Measurements from ENCODE around the gene MANF. TPM values are rescaled to one million over a fixed set of nuclear protein-coding genes. Genes with fewer than 3 reads are reported as not detected.

The MANF gene
- total and polyA plus RNA-seq, 2 of the 13 experiments (the other 11 are each of a cell fraction or from before 2014, with no cell fraction given) = 55.4 to 269 TPM

- TF ChIP-seq TRIM22 (IDR thresholded peaks at IDR 0.05) (no peak), ZNF619 (CRISPR knock-in tag; IDR thresholded peaks at IDR 0.05) (no peak), ZNF446 (CRISPR knock-in tag; IDR thresholded peaks at IDR 0.05) (no peak), POLR2A (IDR thresholded peaks at IDR 0.05; ENCODE audit: insufficient read depth in 1 of 2, low read depth in 2 of 2, low read length in 2 of 2) (0 out of 4 replicates have a peak, but pooled peaks of 1 of the 2 experiments have one; percentile 5), ZNF563 (CRISPR knock-in tag; IDR thresholded peaks at IDR 0.05) (no peak)
Measured at GRCh38 chr3:51393134-51393495, 8.0 kb downstream of the MANF start (continued).

- Histone ChIP-seq H3K36me3 (replicated peaks in 1 of 2; ENCODE audit: control insufficient read depth in 1 of 2, insufficient read depth in 2 of 2, low read length in 2 of 2) (peaks cover 18 to 50% of the 10 kb centered on the region in 2 experiments), H3K9me3 (ENCODE audit: low read length) (no peaks in the 10 kb centered on the region), H4K20me1 (ENCODE audit: insufficient read depth, low read length) (peaks cover 20% of the 10 kb centered on the region), H3K4me2 (ENCODE audit: low read depth, low read length) (no peak overlapping the region), H3K9ac (ENCODE audit: insufficient read depth, low read depth, low read length) (no peak overlapping the region), H3K79me2 (ENCODE audit: insufficient read depth, low read length) (peaks cover 41% of the 10 kb centered on the region), H3K4me1 (ENCODE audit: insufficient read depth, low read length) (peaks cover 50% of the 10 kb centered on the region), H3K4me3 (replicated peaks in 1 of 3; ENCODE audit: insufficient read depth in 1 of 3, low read depth in 2 of 3, low read length in 3 of 3) (peak overlapping the region in 1 of 3 experiments; percentile 87; a peak in 1 of 6 replicates), H3K27ac (ENCODE audit: extremely low read length, insufficient read depth, low read length) (no peak overlapping the region), H3K27me3 (ENCODE audit: control insufficient read depth in 1 of 2, insufficient read depth in 2 of 2, low read length in 2 of 2) (no peaks in the 10 kb centered on the region), H2AFZ (ENCODE audit: low read length) (no peak overlapping the region)
- DNase-seq (ENCODE audit: low spot score) (no peak), ATAC-seq (no peak), FAIRE-seq (no peak)
- no peak for TF ChIP-seq ZNF598 (CRISPR knock-in tag; IDR thresholded peaks at IDR 0.05; ENCODE audit: borderline replicate concordance)
- TF ChIP-seq AGO2 (optimal IDR thresholded peaks at IDR 0.05; ENCODE audit: low read depth, low read length) = peak; percentile 46
- in situ Hi-C loops (cut with HindIII; ENCODE audit: extremely low pct_ligation_motif_present, low pct_unique_long_range_greater_than_20kb) (no loop called here), intact Hi-C loops (cut with micrococcal nuclease; ENCODE audit: unreplicated experiment) (no loop called here)
- 99% methylated on average over 12 of the region's 14 CpGs for WGBS (ENCODE audit: low lambda C conversion rate)
- BruUV-seq (replicated peaks) = no TSS peak
- CTCF ChIA-PET (ENCODE audit: low intra/inter-chr PET ratio, low total read pairs) = no interaction called here
- POLR2A ChIA-PET = interaction anchor here (1.0 to 2.2 kb wide), 2 partner anchors 9 to 106 kb away, joined by 3 to 6 read pairs; partner anchors contain the start of genes DCAF1 and MANF
Measured at GRCh38 chr3:51393564-51393963, 8.5 kb downstream of the MANF start.

All from HepG2 (cell line).